Measurements from ENCODE around the gene PSEN1.

GRCh38 chr14:73259837-73260236, 123.5 kb downstream of the PSEN1 start:
- TF ChIP-seq POLR2A (IDR thresholded peaks at IDR 0.05) (no peak), CTCF (IDR thresholded peaks at IDR 0.05) (no peak)

Data from tibial nerve (tissue), 3 donors.